ENCODE results near the gene CHMP2B.
"Not testable (repeated sequence)": the region's sequence is repeated elsewhere in the genome, so short reads cannot be mapped to it uniquely, and the experiment has no call there.

CHMP2B gene

DNA sequence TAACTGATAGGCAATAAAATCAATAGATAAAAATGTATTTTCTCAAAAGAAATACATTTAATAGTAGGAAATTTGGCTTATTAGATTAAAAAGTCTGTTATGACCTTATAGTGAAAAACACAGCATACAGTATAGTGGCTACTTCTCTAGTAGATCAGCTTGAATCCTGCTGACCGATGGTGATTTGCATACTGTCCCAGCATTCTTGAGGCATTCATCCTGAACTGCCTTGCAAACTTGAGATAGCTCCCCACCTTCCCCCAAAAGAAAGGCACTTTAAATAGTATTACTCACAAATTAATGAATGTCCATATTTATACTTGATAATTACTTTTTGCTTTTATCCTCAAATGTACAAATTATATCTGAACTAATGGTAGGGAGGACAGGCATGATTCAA, 6.7 kb downstream of the CHMP2B start:
- DNase-seq (ENCODE audit: low spot score), result no peak

DNA sequence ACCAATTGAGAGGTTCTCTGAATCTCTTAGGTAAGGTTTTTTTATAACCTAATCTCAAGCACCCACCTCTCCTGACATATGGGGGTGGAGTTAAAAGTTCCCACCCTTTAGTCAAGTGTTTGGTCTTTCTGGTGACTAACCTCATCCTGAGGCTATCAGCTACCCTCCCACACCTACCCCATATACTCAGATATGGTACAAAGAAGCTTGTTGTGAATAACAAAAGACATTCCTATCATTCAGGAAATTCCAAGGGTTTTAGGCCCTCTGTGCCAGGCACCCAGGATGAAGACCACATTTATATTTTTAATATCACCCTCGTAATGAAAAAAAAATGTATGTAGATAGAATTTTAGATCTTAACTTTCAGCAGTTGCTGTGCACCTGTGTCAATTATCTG, 9.0 kb downstream of the CHMP2B start:
- no peak for DNase-seq (ENCODE audit: low spot score)

DNA sequence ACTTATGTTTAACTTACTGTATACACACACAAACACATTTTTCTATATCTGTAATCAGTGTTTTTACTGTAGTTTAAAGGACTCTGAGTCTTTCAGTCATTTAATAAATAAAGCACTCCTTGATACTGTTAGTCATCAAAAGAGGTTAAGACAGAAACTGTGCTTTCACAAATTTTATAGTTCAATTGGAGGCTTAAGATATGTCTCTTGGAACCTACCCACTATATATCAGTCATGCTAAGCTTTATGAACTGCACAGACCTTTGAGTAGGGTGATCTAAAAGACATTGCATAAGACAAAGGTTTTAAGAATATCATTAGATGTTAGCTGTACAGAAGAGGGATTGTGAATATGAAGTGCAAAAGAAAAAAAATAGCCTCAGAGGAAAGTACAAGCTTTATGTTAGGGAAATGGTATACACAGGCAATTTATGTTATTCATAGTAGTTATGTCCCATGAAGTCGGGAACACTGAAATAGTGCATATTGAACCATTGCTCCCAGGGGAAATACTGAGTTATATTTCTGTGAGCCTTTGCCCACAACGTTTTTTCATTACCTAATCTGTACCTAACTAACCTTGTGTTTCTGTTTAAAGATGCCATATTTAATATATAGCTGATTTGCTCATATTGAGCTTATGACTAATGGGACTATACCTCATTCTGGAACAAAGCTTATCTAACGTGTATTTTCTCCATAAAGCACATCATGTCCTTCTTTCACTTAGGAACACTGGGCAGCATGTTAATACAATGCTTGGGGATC, 19.7 kb downstream of the CHMP2B start:
- no peak for DNase-seq (ENCODE audit: low spot score)

DNA sequence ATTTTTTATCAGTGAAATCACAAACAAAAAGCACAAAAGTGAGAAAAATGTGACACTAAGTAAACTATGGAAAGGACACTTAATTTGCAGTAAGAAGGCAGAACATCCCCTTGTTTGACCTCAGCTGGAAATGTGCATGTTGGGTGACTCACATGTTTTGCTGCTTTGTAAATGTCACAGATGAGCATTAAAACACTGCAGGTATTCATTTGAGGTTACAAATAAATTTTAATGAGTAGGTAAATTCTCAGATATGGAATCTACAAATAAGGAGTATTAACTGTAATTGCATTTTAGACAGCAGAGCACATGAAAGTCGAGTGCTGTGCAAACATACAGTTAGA, 20.3 kb downstream of the CHMP2B start:
- no peak for DNase-seq (ENCODE audit: low spot score)

DNA sequence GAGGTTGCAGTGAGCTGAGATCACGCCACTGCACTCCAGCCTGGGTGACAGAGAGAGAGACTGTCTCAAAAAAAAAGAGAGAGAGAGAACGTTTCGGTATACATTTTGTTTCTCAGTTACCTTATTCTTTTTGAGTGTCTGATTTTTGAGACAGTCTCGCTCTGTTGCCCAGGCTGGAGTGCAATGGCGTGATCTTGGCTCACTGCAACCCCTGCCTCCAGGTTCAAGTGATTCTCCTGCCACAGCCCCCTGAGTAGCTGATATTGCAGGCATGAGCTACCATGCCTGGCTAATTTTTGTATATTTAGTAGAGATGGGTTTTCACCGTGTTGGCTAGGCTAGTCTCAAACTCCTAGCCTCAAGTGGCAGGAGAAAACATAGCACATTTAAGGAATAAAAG, 21.1 kb downstream of the CHMP2B start:
- DNase-seq (ENCODE audit: low spot score), result not testable (repeated sequence)

DNA sequence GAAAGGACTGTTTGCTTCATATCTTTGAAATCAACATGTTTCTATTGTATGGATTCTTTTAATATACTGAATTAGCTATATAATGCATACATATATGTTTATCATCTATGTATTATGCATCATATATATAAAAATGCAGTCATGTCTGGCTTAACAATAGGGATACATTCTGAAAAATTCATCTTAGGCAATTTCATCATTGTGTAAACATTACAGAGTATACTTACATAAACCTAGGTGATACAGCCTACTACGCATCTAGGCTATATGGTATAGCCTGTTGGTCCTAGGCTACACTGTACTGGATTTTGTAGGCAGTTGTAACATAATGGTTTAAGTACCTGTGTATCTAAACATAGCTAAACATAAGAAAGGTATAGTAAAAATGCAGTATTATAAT, 21.7 kb downstream of the CHMP2B start:
- no peak for DNase-seq (ENCODE audit: low spot score)

DNA sequence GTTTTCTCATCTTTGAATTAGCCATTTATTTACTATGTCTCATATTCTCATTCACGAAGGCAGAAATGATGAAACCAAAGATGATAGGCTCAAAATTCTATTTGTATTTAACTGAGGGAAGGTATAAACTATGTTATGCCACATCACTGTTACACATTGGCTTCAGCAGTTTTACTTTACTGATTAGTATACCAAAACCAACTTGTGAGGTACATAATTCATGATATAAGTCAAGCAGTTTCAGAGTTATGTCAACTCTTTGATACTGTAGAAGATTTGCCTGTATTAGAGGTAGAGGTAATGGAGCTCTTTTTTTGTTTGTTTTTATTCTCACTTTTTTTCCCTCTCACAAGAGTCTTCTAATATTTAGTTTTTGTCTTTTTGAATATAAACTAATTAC, 22.9 kb downstream of the CHMP2B start:
- DNase-seq (ENCODE audit: low spot score), result no peak

DNA sequence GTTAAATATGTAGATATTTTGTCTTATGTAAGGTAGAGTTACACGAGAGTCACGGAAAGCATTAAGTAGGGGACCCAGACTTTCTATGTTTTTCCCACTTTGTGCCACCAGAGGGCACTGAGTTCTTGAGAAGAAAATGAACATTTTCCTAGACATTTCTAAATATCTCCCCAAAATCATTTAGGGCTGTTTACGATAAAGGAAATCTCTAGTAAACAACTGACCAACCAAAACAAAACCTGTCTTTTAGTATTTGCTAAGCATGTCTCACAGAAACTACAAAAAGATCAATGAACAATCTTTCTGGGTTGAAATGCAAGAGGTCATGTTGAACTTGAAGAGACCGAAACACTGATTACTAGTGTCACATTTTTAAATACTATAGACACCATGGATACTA, 33.2 kb downstream of the CHMP2B start:
- no peak for DNase-seq (ENCODE audit: low spot score)

DNA sequence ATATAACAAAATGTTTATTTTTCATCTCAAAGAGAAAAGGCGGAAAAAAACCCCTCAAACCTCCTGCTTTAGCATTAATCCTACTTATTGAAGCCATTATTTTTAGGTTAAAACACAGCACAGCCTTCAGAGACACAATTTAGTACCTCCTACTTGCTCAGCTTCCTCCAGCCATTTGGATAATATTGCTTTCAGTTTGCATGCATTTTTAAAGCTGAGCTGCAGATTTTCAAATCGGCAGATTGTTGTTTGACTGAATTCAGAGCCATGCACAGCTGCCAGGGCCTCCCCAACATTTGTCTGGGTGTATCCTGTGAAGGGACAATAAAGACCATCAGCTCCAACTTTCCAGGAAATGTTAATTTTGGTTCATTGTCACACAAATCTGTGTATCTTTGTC, 34.8 kb downstream of the CHMP2B start:
- DNase-seq (ENCODE audit: low spot score), result no peak

DNA sequence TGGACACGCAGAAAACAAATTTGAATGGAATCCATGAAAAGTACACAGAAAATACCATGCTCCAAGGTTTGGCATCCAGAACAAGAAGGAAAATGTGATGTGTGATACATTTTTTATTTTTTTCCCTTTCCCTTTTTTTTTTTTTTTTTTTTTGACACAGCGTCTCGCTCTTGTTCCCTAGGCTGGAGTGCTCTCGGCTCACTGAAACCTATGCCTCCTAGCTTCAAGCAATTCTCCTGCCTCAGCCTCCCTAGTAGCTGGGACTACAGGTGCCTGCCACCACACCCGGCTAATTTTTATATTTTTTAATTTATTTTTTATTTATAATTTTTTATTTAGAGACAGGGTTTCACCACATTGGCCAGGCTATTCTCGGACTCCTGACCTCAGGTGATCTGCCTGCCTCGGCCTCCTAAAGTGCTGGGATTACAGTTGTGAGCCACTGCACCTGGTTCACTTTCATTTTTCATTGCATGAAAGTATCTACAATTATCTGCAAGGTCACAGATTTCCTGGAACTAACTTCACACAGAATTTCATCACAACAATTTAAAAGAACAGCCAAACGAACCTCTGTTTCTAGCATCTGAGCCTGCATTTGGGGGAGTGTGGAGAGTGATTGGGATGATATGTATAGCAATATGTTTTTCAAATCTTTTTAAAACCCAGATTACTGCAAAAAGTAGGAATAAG, 41.0 kb downstream of the CHMP2B start:
- DNase-seq (ENCODE audit: low spot score), result no peak

DNA sequence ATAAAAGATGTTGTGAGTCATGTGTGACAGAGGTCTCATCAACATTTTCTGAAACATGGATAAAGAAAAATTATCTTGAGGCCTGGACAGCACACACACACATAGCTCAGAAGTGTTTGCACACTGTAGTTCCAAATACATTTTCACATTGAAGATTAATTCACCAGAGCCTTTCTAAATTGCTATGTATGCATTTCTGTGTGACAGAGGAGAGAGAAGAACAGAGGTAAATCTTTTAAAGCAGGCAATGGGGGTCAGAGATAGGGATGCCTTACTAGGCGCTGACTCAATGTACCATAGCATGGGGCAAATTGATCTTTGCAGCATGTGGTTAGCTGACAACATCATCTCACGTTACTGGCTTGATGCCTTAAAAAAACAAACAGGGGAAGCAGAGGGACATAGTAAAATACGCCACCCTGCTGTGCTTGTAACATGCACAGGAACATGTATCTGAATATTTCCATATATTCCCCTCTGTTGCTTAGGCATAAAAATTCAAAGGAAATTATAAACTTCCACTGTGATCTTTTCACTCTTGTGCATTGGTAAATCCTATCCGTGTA, 41.6 kb downstream of the CHMP2B start:
- DNase-seq (ENCODE audit: low spot score), result no peak

DNA sequence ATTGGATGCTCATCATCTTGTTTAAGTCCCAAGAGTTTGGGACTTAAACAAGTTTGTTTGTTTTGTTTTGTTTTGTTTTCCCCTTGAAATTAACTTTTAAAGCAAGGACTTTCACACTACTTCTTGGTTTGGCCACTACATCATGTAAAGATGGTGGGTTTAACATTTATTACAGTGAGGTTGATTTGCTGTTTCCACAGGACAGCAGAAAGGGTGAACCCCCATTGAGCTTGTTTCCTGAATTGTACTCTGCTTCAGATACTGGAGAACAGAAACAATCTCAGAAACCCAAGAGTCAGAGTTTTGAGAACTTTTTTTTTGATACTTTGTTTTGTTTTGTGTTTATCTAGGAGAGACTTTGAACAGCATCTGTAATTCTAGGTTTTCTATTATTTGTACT, 42.6 kb downstream of the CHMP2B start:
- DNase-seq (ENCODE audit: low spot score), result no peak

DNA sequence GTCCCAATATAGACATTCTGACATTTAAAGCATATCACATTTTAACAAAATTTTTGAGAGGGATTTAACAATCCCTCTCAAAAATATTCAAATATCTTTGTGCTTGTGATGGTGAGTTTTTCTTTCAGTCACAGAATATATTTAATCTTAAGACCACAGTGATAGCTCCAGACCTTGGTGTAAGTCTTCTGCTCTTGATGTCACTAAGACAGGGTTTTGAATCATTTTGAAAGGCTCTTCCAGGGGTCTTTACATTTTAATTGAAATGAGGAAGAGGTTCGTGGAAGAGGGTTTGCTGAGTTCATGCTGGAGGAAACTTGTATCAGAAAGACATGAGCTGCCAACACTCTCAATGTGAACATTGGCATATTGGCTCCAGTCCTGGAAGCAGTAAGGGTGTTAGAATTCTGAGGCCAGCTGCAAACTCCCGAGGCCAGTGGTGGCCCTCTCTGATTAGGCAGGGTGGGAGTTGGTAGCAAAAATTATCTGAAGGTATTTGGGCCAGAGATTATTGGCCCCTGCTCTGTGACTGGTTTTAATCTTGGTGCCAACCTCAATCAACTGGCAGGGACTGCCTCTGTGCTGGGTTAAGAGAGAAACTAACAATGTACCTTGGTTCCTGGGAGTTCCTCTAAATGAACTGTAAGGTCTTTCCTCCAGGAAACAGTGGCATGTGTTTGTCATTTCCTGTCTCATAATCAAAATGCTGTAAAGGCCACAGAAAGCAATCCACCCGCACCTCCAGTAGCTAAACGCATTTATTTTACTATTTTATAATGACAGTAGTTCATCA, 44.0 kb downstream of the CHMP2B start:
- DNase-seq (ENCODE audit: low spot score), result no peak

DNA sequence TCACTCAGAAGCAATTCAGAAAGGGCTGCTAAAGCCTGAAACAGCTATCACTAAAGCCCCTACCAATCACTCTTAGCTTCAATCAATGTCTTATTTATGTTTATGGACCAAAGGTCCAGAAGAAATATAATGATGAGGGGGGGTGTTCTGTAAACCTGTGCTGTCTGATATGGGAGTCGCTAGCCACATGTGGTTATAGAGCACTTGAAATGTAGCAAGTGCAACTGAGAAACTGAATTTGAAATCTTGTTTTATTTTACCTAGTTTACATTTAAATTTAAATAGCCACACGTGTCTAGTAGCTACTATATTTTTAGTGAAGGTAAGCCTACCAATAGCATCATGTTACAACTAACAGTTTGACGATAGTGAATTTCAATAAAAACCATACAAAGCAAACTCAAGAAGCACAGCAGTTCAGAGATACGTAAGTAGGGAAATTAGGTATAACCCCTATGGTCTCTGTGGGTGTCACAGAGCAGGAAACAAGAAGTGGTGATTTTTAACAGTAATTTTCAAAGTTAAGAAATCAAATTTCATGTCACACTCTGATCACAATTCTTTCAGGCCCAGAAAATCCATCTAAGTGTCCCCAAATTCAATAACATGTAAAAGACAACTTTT, 45.7 kb downstream of the CHMP2B start:
- DNase-seq (ENCODE audit: low spot score), result no peak

DNA sequence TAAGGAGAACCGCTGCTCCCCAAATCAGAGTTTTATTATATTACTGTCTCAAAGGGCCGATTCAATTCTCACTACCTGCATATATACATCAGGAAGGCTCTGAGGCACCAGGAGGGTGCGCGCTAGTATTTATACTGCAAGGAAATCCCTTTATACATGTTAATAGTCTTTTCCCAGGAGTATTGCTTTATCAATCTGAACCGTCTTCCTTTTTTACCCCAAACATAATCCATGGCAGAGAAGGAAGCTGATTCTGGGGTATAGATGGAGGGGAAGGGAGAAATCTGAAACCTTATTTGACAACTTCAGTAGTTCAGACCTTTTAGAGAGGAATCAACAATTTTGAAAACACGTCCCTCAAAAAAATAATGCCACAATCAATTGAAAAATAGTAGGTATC, 49.4 kb downstream of the CHMP2B start, which contains the start of gene POU1F1:
TSS of gene POU1F1 (minus strand) at position 101 of the 400 bp plus-strand sequence. CDS start 122 bp downstream, outside the sequence.
- DNase-seq (ENCODE audit: low spot score), result no peak

DNA sequence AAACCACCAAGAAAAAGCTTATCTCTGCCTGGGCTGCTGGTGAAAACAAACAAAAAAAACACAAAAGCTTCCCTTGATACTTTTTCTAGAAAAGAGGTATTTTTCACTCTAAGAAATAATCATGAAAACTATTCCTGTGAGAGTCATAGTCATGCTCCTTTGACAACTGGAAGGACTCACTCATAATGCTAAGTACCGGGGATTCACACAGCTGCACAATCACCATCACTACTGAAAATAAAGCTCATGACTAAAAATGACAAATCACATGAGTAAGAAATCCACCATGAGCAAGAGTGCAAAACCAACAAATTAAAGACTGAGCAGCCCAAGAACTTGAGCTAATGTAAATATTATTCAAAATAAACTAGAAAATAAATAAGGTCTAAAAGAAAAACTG, 59.9 kb downstream of the CHMP2B start:
- no peak for DNase-seq (ENCODE audit: low spot score)

DNA sequence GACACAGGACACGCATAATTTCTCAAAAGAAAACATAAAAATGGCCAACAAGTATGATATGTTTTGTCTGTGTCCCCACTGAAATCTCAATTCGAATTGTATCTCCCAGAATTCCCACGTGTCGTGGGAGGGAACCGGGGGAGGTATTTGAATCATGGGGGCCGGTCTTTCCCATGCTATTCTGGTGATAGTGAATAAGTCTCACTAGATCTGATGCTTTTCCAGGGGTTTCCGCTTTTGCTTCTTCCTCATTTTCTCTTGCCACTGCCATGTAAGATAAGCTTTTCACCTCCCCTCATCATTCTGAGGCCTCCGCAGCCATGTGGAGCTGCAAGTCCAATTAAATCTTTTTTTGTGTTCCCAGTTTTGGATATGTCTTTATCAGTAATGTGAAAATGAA, 61.3 kb downstream of the CHMP2B start:
- no peak for DNase-seq (ENCODE audit: low spot score)

DNA sequence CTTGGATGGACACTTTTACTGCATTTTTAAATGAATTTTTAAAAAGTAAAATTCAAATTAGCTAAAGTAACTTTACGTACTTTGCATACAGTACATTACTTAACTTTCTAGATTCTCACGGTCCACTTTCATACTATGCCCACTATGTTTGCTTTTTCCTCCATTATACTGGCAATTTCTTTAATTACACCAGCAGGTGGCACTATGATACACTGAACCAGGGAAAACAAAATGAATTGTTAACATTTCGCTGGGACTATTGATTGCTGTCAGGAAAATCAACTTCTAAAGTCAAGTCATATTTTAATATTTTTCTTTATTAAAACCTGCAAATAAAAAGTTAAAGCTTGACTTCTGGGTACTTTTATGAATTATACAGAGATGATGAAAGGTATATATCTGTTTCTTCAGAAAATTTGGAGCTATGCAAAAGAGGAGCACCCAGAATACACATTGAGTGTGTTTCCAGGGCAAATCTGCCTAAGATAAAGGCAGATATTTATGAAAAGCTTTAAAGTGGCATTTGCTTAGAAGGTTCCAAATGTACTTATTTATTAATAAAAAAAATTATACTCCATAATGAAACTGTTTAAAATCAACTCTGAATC, 71.1 kb downstream of the CHMP2B start:
- DNase-seq (ENCODE audit: low spot score), result no peak

DNA sequence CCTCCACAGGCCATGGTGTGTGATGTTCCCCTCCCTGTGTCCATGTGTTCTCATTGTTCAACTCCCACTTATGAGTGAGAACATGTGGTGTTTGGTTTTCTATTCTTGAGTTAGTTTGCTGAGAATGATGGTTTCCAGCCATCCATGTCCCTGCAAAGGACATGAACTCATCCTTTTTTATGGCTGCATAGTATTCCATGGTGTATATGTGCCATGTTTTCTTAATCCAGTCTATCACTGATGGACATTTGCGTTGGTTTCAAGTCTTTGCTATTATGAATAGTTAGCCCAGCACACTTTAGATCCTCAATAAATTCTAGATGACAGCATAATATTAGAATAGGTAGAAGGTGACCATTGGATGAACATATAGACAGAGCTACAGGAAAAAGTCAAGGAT, 77.9 kb downstream of the CHMP2B start:
- DNase-seq (ENCODE audit: low spot score), result not testable (repeated sequence)

Data from HuH-7.5 (cell line).